C4-2B (cell line): ENCODE results near the gene RITA1.

Experiments used
- H3K27ac ChIP-seq: fragments of 450-650 bp; 2 replicates; pipeline ENCODE4 v1.5.1; 2017
- CTCF ChIP-seq: fragments of 450-650 bp; conservative IDR thresholded peaks from 2 replicates; pipeline ENCODE4 v1.5.1; 2017; ENCODE audit warnings: mild to moderate bottlenecking
- ZFX ChIP-seq: fragments of 450-650 bp; IDR thresholded peaks from 2 replicates; pipeline ENCODE4 v1.6.1; 2017

Gene RITA1

GRCh38 chr12:113235976-113236375 is 50.5 kb downstream of the RITA1 start:
- no peak for TF ChIP-seq CTCF
- no peak for TF ChIP-seq ZFX
- no peak overlapping the region for H3K27ac ChIP-seq

GRCh38 chr12:113236539-113237399 is 51.2 kb downstream of the RITA1 start:
- H3K27ac ChIP-seq = no peak overlapping the region
- no peak for TF ChIP-seq CTCF
- no peak for TF ChIP-seq ZFX

GRCh38 chr12:113237748-113238147 is 52.2 kb downstream of the RITA1 start:
- no peak overlapping the region for H3K27ac ChIP-seq
- TF ChIP-seq ZFX (no peak), CTCF (no peak)

- no peak overlapping the region for H3K27ac ChIP-seq
- TF ChIP-seq CTCF (no peak), ZFX (no peak)
These were observed 52.8 kb downstream of the RITA1 start for GRCh38 chr12:113238309-113238708.

- H3K27ac ChIP-seq = peak overlapping the region; percentile 22; the same call in 1 of the 2 replicates
- no peak for TF ChIP-seq CTCF
- no peak for TF ChIP-seq ZFX
These were observed 53.8 kb downstream of the RITA1 start for GRCh38 chr12:113239288-113239771.

GRCh38 chr12:113239811-113240331 is 54.4 kb downstream of the RITA1 start:
- TF ChIP-seq CTCF (no peak), ZFX (no peak)

GRCh38 chr12:113240395-113240794 is 54.9 kb downstream of the RITA1 start:
- no peak overlapping the region for H3K27ac ChIP-seq
- no peak for TF ChIP-seq CTCF
- TF ChIP-seq ZFX = no peak

More at GRCh38 chr12:113239811-113240331, 54.4 kb downstream of the RITA1 start:
- H3K27ac ChIP-seq = peak overlapping the region; percentile 22; the same call in 1 of the 2 replicates
